Renal cortical epithelial cell (primary cell): ENCODE results near the gene FLOT1. TPM values are rescaled to one million over a fixed set of nuclear protein-coding genes. Genes with fewer than 3 reads are reported as not detected.

Experiments
- DNase-seq: peaks from one replicate; pipeline ENCODE4 v3.0.0-alpha.2; 2011; ENCODE audit warnings: low read depth
- total RNA-seq: library from RNA; depleted of rRNA; stranded (reverse); fragments of >200 nt; gene quantifications from 2 replicates; pipeline ENCODE4 v1.2.3, GENCODE V29; 2014

Gene FLOT1
- total RNA-seq, 1 donor from 2014 or later: 100 TPM

GRCh38 chr6:30679765-30680535 is 62.5 kb downstream of the FLOT1 start:
- no peak for DNase-seq

- DNase-seq: peak; percentile 46
Observed at GRCh38 chr6:30678964-30679726, 63.3 kb downstream of the FLOT1 start.

Other genes starting within 250 kb of the FLOT1 start
- gene GNL1, start 186.2 kb downstream of the FLOT1 start, total RNA-seq: 32.2 and 49.8 TPM in 2 replicates
- gene PRR3, start 185.4 kb downstream of the FLOT1 start, total RNA-seq: 2.3 and 3.9 TPM in 2 replicates
- 40.1 and 77.8 TPM in 2 replicates for gene ABCF1, start 171.2 kb downstream of the FLOT1 start, total RNA-seq
- 6.1 and 30.3 TPM in 2 replicates for gene PPP1R10, start 125.4 kb downstream of the FLOT1 start, total RNA-seq
- gene MRPS18B, start 124.8 kb downstream of the FLOT1 start, total RNA-seq: 31.0 and 60.4 TPM in 2 replicates
- gene ATAT1, start 115.8 kb downstream of the FLOT1 start, total RNA-seq: 7.6 and 7.8 TPM in 2 replicates
- 6.9 and 7.3 TPM in 2 replicates for gene C6orf136, start 95.6 kb downstream of the FLOT1 start, total RNA-seq
- 40.2 and 41.7 TPM in 2 replicates for gene DHX16, start 69.7 kb downstream of the FLOT1 start, total RNA-seq
- 27.5 and 38.7 TPM in 2 replicates for gene PPP1R18, start 56.0 kb downstream of the FLOT1 start, total RNA-seq
- gene NRM, start 51.7 kb downstream of the FLOT1 start, total RNA-seq: 0.69 and 1.7 TPM in 2 replicates
- gene MDC1, start 25.4 kb downstream of the FLOT1 start, total RNA-seq: 6.4 and 10.2 TPM in 2 replicates
- 312 and 597 TPM in 2 replicates for gene TUBB, start 22.3 kb downstream of the FLOT1 start, total RNA-seq
- 56.6 and 249 TPM in 2 replicates for gene IER3, start 1.9 kb upstream of the FLOT1 start, total RNA-seq
- 165 and 197 TPM in 2 replicates for gene DDR1, start 141.8 kb upstream of the FLOT1 start, total RNA-seq
- gene GTF2H4, start 165.5 kb upstream of the FLOT1 start, total RNA-seq: 17.2 and 24.2 TPM in 2 replicates
- 47.5 and 144 TPM in 2 replicates for gene VARS2, start 171.6 kb upstream of the FLOT1 start, total RNA-seq
- gene SFTA2, start 189.5 kb upstream of the FLOT1 start, total RNA-seq: 1.9 TPM in 1 of 2 replicates, not detected in the other
- gene MUCL3, start 198.3 kb upstream of the FLOT1 start, total RNA-seq: 0.17 TPM in 1 of 2 replicates, not detected in the other
- gene MUC21, start 241.0 kb upstream of the FLOT1 start, total RNA-seq: not detected in 2 replicates